Transverse colon (tissue), 4 donors: ENCODE results near the gene CRADD. TPM values are rescaled to one million over a fixed set of nuclear protein-coding genes. Genes with fewer than 3 reads are reported as not detected.

Experiments
- DNase-seq: peaks from one replicate; pipeline ENCODE4 v3.0.0-alpha.2; 2019
- H3K27ac ChIP-seq, 4 donors: fragments of 200-600 bp; sonication (generic); 2 replicates each; pipeline ENCODE4 v1.5.1; 2016 to 2018; ENCODE audit warnings: inconsistent platforms in 4 of 4
- H3K27me3 ChIP-seq: fragments of 200-600 bp; sonication (generic); 2 replicates; pipeline ENCODE4 v1.5.1; 2017; ENCODE audit warnings: inconsistent platforms
- H3K36me3 ChIP-seq, 4 donors: fragments of 200-600 bp; sonication (generic); 2 replicates each; pipeline ENCODE4 v1.5.1; 2017 to 2019; ENCODE audit warnings: inconsistent platforms in 4 of 4
- H3K4me1 ChIP-seq, 4 donors: fragments of 200-600 bp; sonication (generic); 2 replicates each; pipeline ENCODE4 v1.5.1; 2017 to 2020; ENCODE audit warnings: inconsistent platforms in 4 of 4
- H3K4me3 ChIP-seq, 4 donors: fragments of 200-600 bp; sonication (generic); 1 replicate in 1 of 4; 2 replicates in 3 of 4; pipeline versions ENCODE4 v1.5.1 to v1.6.1; 2017 to 2019; ENCODE audit warnings: inconsistent platforms in 4 of 4
- H3K9me3 ChIP-seq, 2 donors: fragments of 200-600 bp; sonication (generic); 2 replicates each; pipeline ENCODE4 v1.5.1; 2017 to 2019; ENCODE audit warnings: inconsistent platforms in 2 of 2
- CTCF ChIP-seq, 5 experiments: fragments of 200-600 bp in 3 of 5; fragments of 450-650 bp in 2 of 5; sonication (generic) in 3 of 5; IDR thresholded peaks; 1 replicate in 2 of 5; 2 replicates in 3 of 5; pipeline ENCODE4 v1.5.1; 2016 to 2017; ENCODE audit warnings: antibody characterized with exemption in 5 of 5, inconsistent platforms in 3 of 5, mild to moderate bottlenecking in 2 of 5, moderate library complexity in 1 of 5
- EP300 ChIP-seq: sonication (generic); formaldehyde crosslinking; IDR thresholded peaks from one replicate; pipeline ENCODE4 v1.6.1; 2017; ENCODE audit warnings: antibody characterized with exemption, low read depth
- POLR2A ChIP-seq: fragments of 450-650 bp; IDR thresholded peaks from one replicate; pipeline ENCODE4 v1.6.1; 2016; ENCODE audit warnings: antibody characterized with exemption, mild to moderate bottlenecking, moderate library complexity
- POLR2AphosphoS5 ChIP-seq, 3 donors: sonication (generic); formaldehyde crosslinking; IDR thresholded peaks; one replicate each; pipeline ENCODE4 v1.6.1; 2016; ENCODE audit warnings: antibody characterized with exemption in 3 of 3
- WGBS, 2 donors: methylation state at CpG; one replicate each; pipeline ENCODE4 v1.1.5; 2018; ENCODE audit warnings: low coverage in 1 of 2; 5-methylcytosine and 5-hydroxymethylcytosine counted together
- in situ Hi-C, 4 donors: fragments of 200-750 bp; cut with MboI; loops; one replicate each; pipeline versions ENCODE4 v1.15.0 to v1.15.1; 2017; ENCODE audit warnings: low sequenced_read_pairs in 3 of 4, low pct_ligation_motif_present in 1 of 4, low pct_unique_long_range_greater_than_20kb in 1 of 4
- intact Hi-C: fragments of 100-400 bp; cut with DNase I; formaldehyde crosslinking; loops from one replicate; pipeline ENCODE4 v1.15.1; 2023; ENCODE audit warnings: low total_unique reads
- total RNA-seq, 4 donors: library from RNA; depleted of rRNA; stranded (reverse); fragments of >200 nt; gene quantifications; one replicate each; pipeline ENCODE4 v1.1.0, GENCODE V29; 2016

CRADD gene
- total RNA-seq, 4 donors from 2014 or later, result 45.6 to 59.3 (median 56.3) TPM

DNA sequence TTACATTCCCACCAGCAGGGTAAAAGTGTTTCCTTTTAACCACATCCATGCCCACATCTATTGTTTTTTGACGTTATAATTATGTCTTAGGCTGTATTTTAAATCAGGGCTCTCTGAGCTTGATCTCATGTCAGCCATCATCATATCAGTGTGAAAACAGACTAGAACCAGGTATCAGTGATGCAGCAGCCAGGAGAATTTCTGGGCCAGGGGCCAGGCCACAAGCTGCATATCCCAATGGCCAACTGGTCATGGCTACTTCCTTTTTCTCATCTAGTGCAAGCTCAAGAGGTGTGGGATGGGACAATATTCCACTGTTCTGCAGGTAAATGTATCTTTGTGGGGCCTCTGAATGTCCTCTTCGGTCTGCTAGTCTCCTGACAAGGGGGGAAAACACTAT lies 125.1 kb downstream of the CRADD start:
- WGBS, 2 donors, result 93 to 100% methylated on average over 2 of the region's 2 CpGs
- in situ Hi-C loops (no loop called here), intact Hi-C loops (no loop called here)
- H3K36me3 ChIP-seq, result no peaks in the 10 kb centered on the region
- H3K9me3 ChIP-seq, result no peaks in the 10 kb centered on the region
- H3K4me3 ChIP-seq, result no peak overlapping the region
- H3K27ac ChIP-seq, result peak overlapping the region in 3 of 4 donors; percentile 55 to 77 (median 63)
- peaks cover 0 to 23% (median 13%) of the 10 kb centered on the region in 4 donors for H3K4me1 ChIP-seq
- no peak for DNase-seq
- H3K27me3 ChIP-seq, result no peaks in the 10 kb centered on the region
- no peak for TF ChIP-seq POLR2AphosphoS5 (IDR thresholded peaks at IDR 0.05)

DNA sequence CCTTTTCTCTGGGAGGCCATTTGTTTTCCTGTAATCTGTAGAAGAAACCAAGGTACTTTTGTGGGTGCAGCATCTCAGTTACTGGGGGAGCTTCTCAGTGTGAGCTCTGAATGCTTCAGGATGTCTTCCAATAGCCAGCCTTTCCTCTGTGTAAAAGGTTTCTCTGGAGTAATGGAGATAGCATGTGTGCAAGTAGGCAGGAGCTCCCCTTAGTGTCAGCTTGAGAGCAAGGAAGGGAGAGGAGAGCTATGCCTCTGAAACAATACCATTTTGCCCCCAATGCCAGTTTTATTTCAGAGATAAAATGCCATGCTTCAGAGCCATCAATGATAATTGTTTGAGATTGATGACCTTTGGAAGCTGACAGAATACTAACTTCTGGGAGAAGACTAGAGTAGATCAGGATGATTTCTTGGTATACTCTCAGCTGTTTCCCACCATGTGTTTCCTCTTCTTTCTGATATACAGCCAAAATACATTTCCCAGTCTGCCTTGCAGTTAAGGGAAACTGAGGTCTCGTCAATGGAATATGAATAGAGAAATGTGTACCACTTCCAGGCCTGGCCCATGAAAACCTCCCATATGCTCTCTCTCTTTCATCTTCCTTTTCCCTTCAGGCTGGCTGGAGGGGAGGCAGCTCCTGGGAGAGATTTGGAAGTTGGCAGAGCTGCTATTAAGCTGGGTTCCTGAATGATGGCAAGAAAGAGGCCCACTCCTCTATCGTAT lies 125.7 kb downstream of the CRADD start:
- peak overlapping the region; percentile 31 to 77 (median 59) for H3K27ac ChIP-seq
- in situ Hi-C loops, result no loop called here

GRCh38 chr12:93803424-93803807 lies 126.2 kb downstream of the CRADD start:
- no peak for TF ChIP-seq POLR2A
- no peak for TF ChIP-seq EP300
- TF ChIP-seq CTCF (IDR thresholded peaks at IDR 0.05), result no peak
- no peak for TF ChIP-seq POLR2AphosphoS5 (IDR thresholded peaks at IDR 0.05)
- no peak overlapping the region for H3K4me3 ChIP-seq
- intact Hi-C loops (no loop called here), in situ Hi-C loops (no loop called here)
- WGBS, 2 donors, result 54 to 58% methylated on average over 4 of the region's 4 CpGs
- H3K27ac ChIP-seq, result peak overlapping the region; percentile 31 to 77 (median 59)
- peaks cover 0 to 23% (median 13%) of the 10 kb centered on the region in 4 donors for H3K4me1 ChIP-seq
- H3K9me3 ChIP-seq, result no peaks in the 10 kb centered on the region
- no peaks in the 10 kb centered on the region for H3K36me3 ChIP-seq
- no peaks in the 10 kb centered on the region for H3K27me3 ChIP-seq
- DNase-seq, result no peak

More for the DNA sequence above, 125.7 kb downstream of the CRADD start:
- WGBS, 2 donors, result 77% methylated on average over 2 of the region's 2 CpGs; no CpG with 5 or more reads in 1 of the 2 donors
- no peaks in the 10 kb centered on the region for H3K9me3 ChIP-seq
- H3K36me3 ChIP-seq, result no peaks in the 10 kb centered on the region
- TF ChIP-seq POLR2AphosphoS5 (IDR thresholded peaks at IDR 0.05) (no peak), EP300 (no peak), CTCF (IDR thresholded peaks at IDR 0.05) (no peak), POLR2A (no peak)
- intact Hi-C loops, result no loop called here
- no peak overlapping the region for H3K4me3 ChIP-seq
- H3K27me3 ChIP-seq, result no peaks in the 10 kb centered on the region
- no peak for DNase-seq
- peaks cover 0 to 23% (median 13%) of the 10 kb centered on the region in 4 donors for H3K4me1 ChIP-seq

- intact Hi-C loops, result no loop called here
- Histone ChIP-seq H3K4me1 (peaks cover 0 to 23% (median 11%) of the 10 kb centered on the region in 4 donors), H3K9me3 (no peaks in the 10 kb centered on the region), H3K36me3 (no peaks in the 10 kb centered on the region), H3K4me3 (no peak overlapping the region), H3K27me3 (no peaks in the 10 kb centered on the region), H3K27ac (peak overlapping the region; percentile 31 to 77 (median 43))
- no peak for DNase-seq
- 69 to 71% methylated on average over 2 to 5 of the region's 5 CpGs for WGBS, 2 donors
- no peak for TF ChIP-seq POLR2A
- no peak for TF ChIP-seq EP300
- TF ChIP-seq POLR2AphosphoS5 (IDR thresholded peaks at IDR 0.05), result no peak
- in situ Hi-C loops, result no loop called here
Observed at GRCh38 chr12:93804392-93805179, 127.4 kb downstream of the CRADD start.

DNA sequence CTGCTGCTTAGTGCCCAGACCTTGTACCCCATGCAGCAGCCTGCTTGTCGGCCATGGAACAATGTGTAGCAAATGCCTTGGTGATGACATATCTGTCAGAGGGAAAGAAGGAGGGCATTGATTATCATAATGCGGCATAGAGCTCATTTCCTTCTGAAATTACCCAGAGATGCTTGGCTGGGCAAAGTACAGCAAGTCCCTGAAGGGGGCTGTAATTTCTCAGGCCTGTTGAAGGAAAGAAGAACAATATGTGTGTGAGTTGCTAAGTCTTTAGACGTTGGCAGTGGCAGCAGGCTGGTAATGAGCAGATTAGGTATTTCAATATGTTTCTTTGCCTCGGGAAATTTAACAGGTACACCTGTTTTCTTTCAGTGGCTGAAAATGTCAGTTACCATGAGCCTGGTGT lies 128.6 kb downstream of the CRADD start:
- in situ Hi-C loops, result no loop called here
- Histone ChIP-seq H3K27me3 (no peaks in the 10 kb centered on the region), H3K9me3 (no peaks in the 10 kb centered on the region), H3K36me3 (no peaks in the 10 kb centered on the region), H3K27ac (peak overlapping the region; percentile 7 to 77 (median 50)), H3K4me3 (no peak overlapping the region), H3K4me1 (peaks cover 0 to 23% (median 11%) of the 10 kb centered on the region in 4 donors)
- no peak for DNase-seq
- 72 to 75% methylated on average over 3 to 4 of the region's 4 CpGs for WGBS, 2 donors
- TF ChIP-seq EP300 (peak; percentile 88), POLR2A (no peak), POLR2AphosphoS5 (IDR thresholded peaks at IDR 0.05) (peak in 1 of 3 donors; percentile 80), CTCF (IDR thresholded peaks at IDR 0.05) (no peak)
- intact Hi-C loops, result no loop called here
